K562 (cell line): ENCODE measurements around the gene TEP1. TPM values are rescaled to one million over a fixed set of nuclear protein-coding genes. Genes with fewer than 3 reads are reported as not detected.

ENCODE experiments used
- ATAC-seq: fragments of 200-7000 bp; cut with Tn5 transposase; 3 replicates; pipeline ENCODE4 v1.9.1; 2020; ENCODE audit warnings: moderate library complexity
- BruUV-seq: library from RNA; stranded (reverse); fragments of 400-500 nt; replicated peaks from 2 replicates; lab custom pipeline; 2021; lab: Mats Ljungman, UMichigan
- CTCF ChIA-PET: fragments of 300-600 bp; formaldehyde crosslinking; extraction: SDS; loops from one replicate; lab custom pipeline; 2021; ENCODE audit warnings: low intra/inter-chr PET ratio; lab: Yijun Ruan, JAX
- POLR2A ChIA-PET: fragments of 300-600, 350-650 bp; sonication (Branson Sonifier 250); formaldehyde crosslinking; extraction: SDS; loops from one replicate; lab custom pipeline; 2021; ENCODE audit warnings: antibody characterized with exemption, inconsistent platforms; lab: Yijun Ruan, JAX
- DNase-seq, 4 experiments: peaks; one replicate each; pipeline versions ENCODE4 v3.0.0 to v3.0.0-alpha.2; 2011 to 2018; ENCODE audit warnings: low spot score in 3 of 4, mixed read lengths in 3 of 4; ENCODE audit errors: extremely low read depth in 1 of 4
- FAIRE-seq: peaks from 2 replicates; lab custom pipeline; 2011; peaks lifted over from hg19 to GRCh38; lab: Jason Lieb, UNC
- H2AFZ ChIP-seq: 2 replicates; pipeline ENCODE4 v1.6.0; 2011; ENCODE audit warnings: low read depth, low read length, control low read depth, inconsistent platforms
- H3K27ac ChIP-seq: fragments of 200-600 bp; 3 replicates; pipeline ENCODE4 v1.8.0; 2011; ENCODE audit warnings: low read depth, mild to moderate bottlenecking, control low read depth, inconsistent platforms, low read length, moderate library complexity, mixed read lengths; ENCODE audit errors: extremely low read depth
- H3K27me3 ChIP-seq, 2 experiments: fragments of 300-600 bp in 1 of 2; 2 replicates in 1 of 2; 3 replicates in 1 of 2; pipeline versions ENCODE4 v1.6.0 to v1.8.0; 2011; ENCODE audit warnings: inconsistent platforms in 2 of 2, low read length in 2 of 2, mild to moderate bottlenecking in 1 of 2, mixed read lengths in 1 of 2, moderate library complexity in 1 of 2; ENCODE audit not compliant: control insufficient read depth in 2 of 2, insufficient read depth in 2 of 2
- H3K36me3 ChIP-seq: fragments of 300-600 bp; 3 replicates; pipeline ENCODE4 v1.8.0; 2011; ENCODE audit warnings: mild to moderate bottlenecking, low read length, inconsistent platforms; ENCODE audit not compliant: control insufficient read depth, insufficient read depth
- H3K4me1 ChIP-seq, 2 experiments: fragments of 200-600 bp in 1 of 2; replicated peaks in 1 of 2; 2 replicates in 1 of 2; 3 replicates in 1 of 2; pipeline versions ENCODE4 v1.5.1 to v1.8.0; 2011; ENCODE audit warnings: inconsistent platforms in 2 of 2, low read length in 2 of 2, mild to moderate bottlenecking in 1 of 2, mixed read lengths in 1 of 2, moderate library complexity in 1 of 2; ENCODE audit not compliant: control insufficient read depth in 2 of 2, insufficient read depth in 2 of 2
- H3K4me2 ChIP-seq: 2 replicates; pipeline ENCODE4 v1.6.1; 2011; ENCODE audit warnings: low read length, control low read depth, inconsistent platforms, mixed read lengths; ENCODE audit not compliant: insufficient read depth
- H3K4me3 ChIP-seq: fragments of 200-600 bp; sonication (generic), shearing (Covaris generic); 2 replicates; pipeline ENCODE4 v1.5.1; 2016; ENCODE audit warnings: control low read depth, inconsistent platforms
- H3K79me2 ChIP-seq: fragments of 200-600 bp; 3 replicates; pipeline ENCODE4 v1.8.0; 2011; ENCODE audit warnings: low read length, inconsistent platforms; ENCODE audit not compliant: control insufficient read depth, insufficient read depth
- H3K9ac ChIP-seq, 2 experiments: 2 replicates each; pipeline versions ENCODE4 v1.6.0 to v1.6.1; 2011; ENCODE audit warnings: low read depth in 2 of 2, low read length in 2 of 2, control low read depth in 1 of 2, inconsistent platforms in 1 of 2, mild to moderate bottlenecking in 1 of 2, mixed read lengths in 1 of 2; ENCODE audit not compliant: insufficient read depth in 1 of 2
- H3K9me1 ChIP-seq: one replicate; pipeline ENCODE4 v1.6.0; 2011; ENCODE audit warnings: inconsistent platforms, mild to moderate bottlenecking, low read length, moderate library complexity; ENCODE audit not compliant: control insufficient read depth, insufficient read depth
- H3K9me3 ChIP-seq: replicated peaks from 2 replicates; pipeline ENCODE4 v1.5.1; 2011; ENCODE audit warnings: low read depth, low read length, inconsistent platforms; ENCODE audit not compliant: control insufficient read depth, insufficient read depth
- H4K20me1 ChIP-seq: replicated peaks from 2 replicates; pipeline ENCODE4 v1.6.1; 2011; ENCODE audit warnings: low read length, inconsistent platforms, mixed read lengths; ENCODE audit not compliant: control insufficient read depth, insufficient read depth
- E2F3 ChIP-seq: fragments of 250-450 bp; sonication (Bioruptor Pico); IDR thresholded peaks from 2 replicates; pipeline ENCODE4 v1.4.0; 2020; ENCODE audit warnings: mild to moderate bottlenecking
- HNRNPH1 ChIP-seq: fragments of 200-400 bp; formaldehyde crosslinking; optimal IDR thresholded peaks from 2 replicates; pipeline ENCODE3; 2017; ENCODE audit warnings: low read depth, mild to moderate bottlenecking, low read length, moderate library complexity
- NCOA2 ChIP-seq, 2 experiments: fragments of 450-650 bp; IDR thresholded peaks; 2 replicates each; pipeline ENCODE4 v1.6.1; 2018; ENCODE audit warnings: mild to moderate bottlenecking in 2 of 2, moderate library complexity in 1 of 2; ENCODE audit not compliant: partially characterized antibody in 2 of 2
- STAT5B ChIP-seq: fragments of 250-450 bp; sonication (Bioruptor Pico); IDR thresholded peaks from 2 replicates; pipeline ENCODE4 v1.8.0; 2021; ENCODE audit warnings: mild to moderate bottlenecking, inconsistent platforms
- ZKSCAN1 ChIP-seq: fragments of 150-350 bp; IDR thresholded peaks from 2 replicates; pipeline ENCODE4 v1.6.1; 2016; ENCODE audit warnings: low read depth, low read length
- ZNF436 ChIP-seq: fragments of 250-450, 450-650 bp; sonication (Bioruptor Pico); formaldehyde crosslinking; IDR thresholded peaks from 2 replicates; pipeline ENCODE4 v1.7.0; 2020; ENCODE audit warnings: mild to moderate bottlenecking
- ZNF518B ChIP-seq: fragments of 250-450 bp; sonication (Bioruptor Pico); IDR thresholded peaks from 2 replicates; pipeline ENCODE4 v1.5.0; 2021; ENCODE audit warnings: mild to moderate bottlenecking, moderate library complexity
- WGBS: fragments of 100-300 bp; shearing (Covaris generic); methylation state at CpG from one replicate; pipeline ENCODE4 v1.1.6; 2016; ENCODE audit warnings: low coverage, mixed read lengths; ENCODE audit not compliant: insufficient coverage; ENCODE audit errors: missing lambda C conversion rate; 5-methylcytosine and 5-hydroxymethylcytosine counted together
- in situ Hi-C: fragments of 300-500 bp; cut with MboI; formaldehyde crosslinking; loops from 4 replicates; pipeline ENCODE4 v1.15.0; 2018; ENCODE audit warnings: inconsistent platforms, mixed read lengths
- intact Hi-C: fragments of 100-400 bp; cut with micrococcal nuclease; formaldehyde crosslinking; loops from 2 replicates; pipeline ENCODE4 v1.14.2; 2022
- polyA plus RNA-seq, 8 experiments: library from polyadenylated mRNA; depleted of rRNA in 4 of 8; stranded (reverse) in 5 of 8; unstranded in 3 of 8; fragments of >200 nt; fragmentation: Nextera tagmentation in 2 of 8; fragmentation: Illumina TruSeq in 1 of 8; extraction: Ambion mirVana in 2 of 8; extraction: Trizol in 1 of 8; gene quantifications; 2 replicates each; pipeline versions ENCODE4 v1.2.1 to v1.2.3, GENCODE V29; 2011 to 2014; ENCODE audit warnings: inconsistent platforms in 1 of 8, missing spikeins in 1 of 8
- total RNA-seq, 7 experiments: library from RNA; depleted of rRNA in 6 of 7; stranded (reverse); fragments of >200 nt in 6 of 7; fragmentation: Illumina TruSeq in 2 of 7; extraction: Trizol in 2 of 7; gene quantifications; 2 replicates each; pipeline versions ENCODE4 v1.2.1 to v1.2.3, GENCODE V29; 2011 to 2021; ENCODE audit warnings: low replicate concordance in 1 of 7
- TF ChIP-seq, protein P1 (sequence below): fragments of 450-650 bp; formaldehyde crosslinking; IDR thresholded peaks from 2 replicates; pipeline ENCODE4 v1.4.0; 2020; ENCODE audit warnings: mild to moderate bottlenecking
- TF ChIP-seq, protein P2 (sequence below): fragments of 450-650 bp; IDR thresholded peaks from 2 replicates; pipeline ENCODE4 v1.6.1; 2016; ENCODE audit warnings: low read depth, mild to moderate bottlenecking, moderate library complexity

Gene TEP1
- total and polyA plus RNA-seq, 9 of the 15 experiments (the other 6 are each of a cell fraction or from before 2014, with no cell fraction given), result 1.0 to 12.2 (median 7.1) TPM

DNA sequence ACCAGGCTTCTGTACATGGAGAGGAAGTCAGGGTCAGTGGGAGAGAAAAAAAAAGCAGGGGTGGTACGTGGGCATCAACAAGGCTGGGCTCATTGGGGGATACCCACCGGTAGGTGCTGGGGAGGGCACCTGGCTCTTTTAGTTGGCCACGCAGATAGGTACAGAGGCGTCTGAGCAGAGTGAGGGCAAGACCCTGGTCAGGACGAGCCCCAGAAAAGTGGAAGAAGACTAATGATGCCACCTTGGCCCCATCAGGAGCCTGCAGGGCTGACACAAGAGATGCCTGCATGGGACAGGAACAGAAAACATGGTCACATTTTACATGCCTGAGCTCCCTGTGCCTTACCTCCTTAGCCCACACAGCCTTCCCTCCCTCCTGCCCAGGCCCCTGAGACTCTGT, 29.7 kb downstream of the TEP1 start (continued):
- TF ChIP-seq, protein P1, sequence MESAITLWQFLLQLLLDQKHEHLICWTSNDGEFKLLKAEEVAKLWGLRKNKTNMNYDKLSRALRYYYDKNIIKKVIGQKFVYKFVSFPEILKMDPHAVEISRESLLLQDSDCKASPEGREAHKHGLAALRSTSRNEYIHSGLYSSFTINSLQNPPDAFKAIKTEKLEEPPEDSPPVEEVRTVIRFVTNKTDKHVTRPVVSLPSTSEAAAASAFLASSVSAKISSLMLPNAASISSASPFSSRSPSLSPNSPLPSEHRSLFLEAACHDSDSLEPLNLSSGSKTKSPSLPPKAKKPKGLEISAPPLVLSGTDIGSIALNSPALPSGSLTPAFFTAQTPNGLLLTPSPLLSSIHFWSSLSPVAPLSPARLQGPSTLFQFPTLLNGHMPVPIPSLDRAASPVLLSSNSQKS (CRISPR knock-in tag), result no peak
- TF ChIP-seq ZNF518B (CRISPR knock-in tag), result no peak
- no peak for TF ChIP-seq STAT5B

- DNase-seq (no peak), FAIRE-seq (no peak), ATAC-seq (no peak)
- no peak overlapping the region for H3K27ac ChIP-seq
- H4K20me1 ChIP-seq, result no peaks in the 10 kb centered on the region
- in situ Hi-C loops, result no loop called here
- BruUV-seq, result no TSS peak
- POLR2A ChIA-PET, result no interaction called here
- H3K4me1 ChIP-seq, result no peaks in the 10 kb centered on the region
- no peak overlapping the region for H2AFZ ChIP-seq
- no peak overlapping the region for H3K4me3 ChIP-seq
- no peaks in the 10 kb centered on the region for H3K9me1 ChIP-seq
- H3K4me2 ChIP-seq, result no peak overlapping the region
- CTCF ChIA-PET, result no interaction called here
- intact Hi-C loops, result no loop called here
- no peaks in the 10 kb centered on the region for H3K9me3 ChIP-seq
- H3K36me3 ChIP-seq, result peaks cover 48% of the 10 kb centered on the region; the same call in 1 of the 3 replicates
- H3K9ac ChIP-seq, result no peak overlapping the region
- H3K79me2 ChIP-seq, result no peaks in the 10 kb centered on the region
- no peaks in the 10 kb centered on the region for H3K27me3 ChIP-seq
- WGBS, result no CpG with 5 or more reads among the region's 10 CpGs
- no peak for TF ChIP-seq E2F3 (CRISPR knock-in tag)
- no peak for TF ChIP-seq ZNF518B (CRISPR knock-in tag)
- TF ChIP-seq NCOA2 (IDR thresholded peaks at IDR 0.05; ENCODE audit: partially characterized antibody in 2 of 2), result no peak
- TF ChIP-seq, protein P2, sequence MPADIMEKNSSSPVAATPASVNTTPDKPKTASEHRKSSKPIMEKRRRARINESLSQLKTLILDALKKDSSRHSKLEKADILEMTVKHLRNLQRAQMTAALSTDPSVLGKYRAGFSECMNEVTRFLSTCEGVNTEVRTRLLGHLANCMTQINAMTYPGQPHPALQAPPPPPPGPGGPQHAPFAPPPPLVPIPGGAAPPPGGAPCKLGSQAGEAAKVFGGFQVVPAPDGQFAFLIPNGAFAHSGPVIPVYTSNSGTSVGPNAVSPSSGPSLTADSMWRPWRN, result no peak
- TF ChIP-seq HNRNPH1, result no peak
- no peak for TF ChIP-seq ZKSCAN1
- no peak for TF ChIP-seq ZNF436 (CRISPR knock-in tag)
Observed at GRCh38 chr14:20383032-20383431, 30.3 kb downstream of the TEP1 start.
